Fibroblast of skin of scalp (primary cell): ENCODE data around the gene ATL1.
"Not testable (repeated sequence)": the region's sequence is repeated elsewhere in the genome, so short reads cannot be mapped to it uniquely, and the experiment has no call there.

Source experiments
- DNase-seq: peaks from one replicate; pipeline ENCODE4 v3.0.0-alpha.2; 2013

The ATL1 gene

DNA sequence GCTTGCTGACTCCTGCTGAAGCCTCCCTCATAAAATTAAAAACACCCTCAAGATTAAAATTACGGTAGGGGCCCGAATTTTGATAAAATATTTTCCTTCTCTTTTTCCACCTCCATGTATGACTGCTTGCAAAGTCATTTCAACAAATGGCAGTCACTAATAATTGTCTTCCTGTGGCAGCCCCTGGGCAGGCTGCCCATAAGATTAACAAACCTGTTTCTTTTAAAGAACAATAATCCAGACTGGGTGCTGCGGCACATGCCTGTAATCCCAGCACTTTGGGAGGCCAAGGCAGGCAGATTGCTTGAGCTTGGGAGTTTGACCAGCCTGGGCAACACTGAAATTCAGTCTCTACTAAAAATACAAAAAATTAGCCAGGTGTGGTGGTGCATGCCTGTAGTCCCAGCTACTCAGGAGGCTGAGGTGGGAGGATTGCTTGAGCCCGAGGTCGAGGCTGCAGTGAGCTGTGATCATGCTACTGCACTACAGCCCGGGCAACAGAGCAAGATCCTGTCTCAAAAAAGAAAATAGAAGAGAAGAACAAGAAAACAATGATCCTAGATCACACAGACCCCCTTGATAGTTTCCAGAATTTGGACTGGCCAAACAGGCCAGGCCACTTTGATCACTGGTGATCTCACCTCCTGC is 99.5 kb downstream of the ATL1 start:
- DNase-seq, result no peak

DNA sequence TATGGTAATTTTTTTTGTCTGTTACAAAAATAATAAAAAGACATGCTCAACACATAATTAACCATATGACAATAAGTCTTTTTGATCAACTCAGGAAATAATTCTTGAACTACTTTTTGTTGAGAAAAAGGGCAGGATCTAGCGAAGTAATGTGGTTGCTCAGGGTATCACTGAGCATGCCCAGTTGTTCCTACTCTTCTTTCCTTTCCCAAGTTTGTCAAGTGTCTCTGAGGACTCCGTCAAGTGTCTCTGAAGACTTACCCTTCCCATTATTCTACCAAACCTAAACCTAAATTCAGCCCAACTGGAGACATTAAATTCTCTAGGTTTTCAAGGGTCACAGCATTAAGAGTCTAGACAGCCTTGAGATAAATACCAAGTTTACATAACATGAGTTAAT is 104.6 kb downstream of the ATL1 start:
- DNase-seq, result not testable (repeated sequence)

DNA sequence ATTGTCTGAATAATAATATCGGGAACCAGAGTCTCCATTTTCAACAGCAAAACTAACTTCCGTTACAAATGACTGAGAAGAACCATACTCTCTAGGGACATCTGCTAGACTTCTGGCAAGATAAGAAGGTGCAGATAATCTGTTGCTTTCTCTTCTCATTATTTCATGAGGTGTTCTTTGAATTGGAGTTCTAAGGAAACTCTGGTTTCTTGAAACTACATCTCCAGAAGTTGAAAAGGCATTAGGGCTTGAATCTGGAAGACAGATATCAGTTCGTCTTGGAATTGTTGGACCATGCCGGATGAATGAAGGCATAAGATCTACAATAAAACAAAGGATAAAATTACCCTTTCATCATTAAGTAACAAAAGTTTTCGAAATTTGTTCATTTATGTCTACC is 105.4 kb downstream of the ATL1 start:
- DNase-seq, result not testable (repeated sequence)

DNA sequence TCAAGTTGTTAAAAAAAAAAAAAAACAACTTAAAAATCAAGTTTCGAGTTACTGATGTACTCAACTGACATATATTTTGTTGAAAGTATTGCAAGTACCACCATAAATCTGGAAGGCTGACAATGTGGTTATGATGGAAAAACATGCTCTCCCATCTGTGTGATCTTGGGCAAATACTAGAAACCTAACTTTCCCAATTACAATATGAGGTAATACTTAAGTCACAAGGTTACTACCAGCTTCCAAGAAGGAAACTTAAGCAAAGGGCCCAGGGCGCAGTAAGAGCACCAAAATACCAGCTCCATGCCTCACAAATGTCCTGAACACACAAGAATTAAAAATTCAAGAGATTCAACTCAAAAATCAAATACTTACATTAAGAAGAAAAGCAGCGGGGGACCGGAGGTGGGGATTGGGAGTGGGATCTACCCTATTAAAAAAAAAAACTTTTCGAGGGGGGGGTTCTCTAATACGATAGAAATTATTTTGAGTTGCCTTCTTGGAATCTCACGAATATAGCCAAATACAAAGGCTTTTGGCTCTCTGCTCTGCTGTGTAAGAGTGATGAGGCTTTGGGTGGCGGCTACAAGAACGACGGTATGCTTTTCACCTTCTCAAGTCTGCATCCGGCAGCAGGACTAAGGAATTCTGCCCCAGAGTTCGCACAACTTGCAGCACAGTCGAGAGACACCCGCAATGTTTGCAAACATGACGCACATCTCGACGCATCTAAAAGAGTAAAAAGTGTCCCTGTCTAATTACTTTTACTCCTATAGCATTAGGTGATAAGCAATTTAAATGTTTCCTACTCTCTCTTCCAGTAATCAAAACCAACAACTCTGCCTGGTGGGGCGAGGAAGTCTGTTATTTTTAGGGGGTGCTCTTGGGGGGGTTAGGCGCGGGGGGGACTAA is 107.1 kb downstream of the ATL1 start:
- peak; percentile 56 for DNase-seq

DNA sequence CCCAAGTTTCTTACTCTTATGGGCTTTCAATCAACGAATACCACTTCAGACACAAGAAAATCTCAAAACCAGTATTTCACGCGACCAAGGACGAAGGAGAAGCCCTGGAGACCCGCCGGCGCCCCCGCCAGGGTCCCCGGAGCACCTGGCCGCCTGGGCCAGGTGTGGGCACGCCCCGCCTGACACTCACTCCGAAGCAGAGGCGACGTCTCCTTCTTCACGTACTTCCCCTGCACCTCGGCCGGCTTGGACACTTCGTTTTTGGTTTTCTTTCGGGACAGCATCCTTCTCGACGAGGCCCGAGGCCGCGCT is 107.7 kb downstream of the ATL1 start:
- no peak for DNase-seq

DNA sequence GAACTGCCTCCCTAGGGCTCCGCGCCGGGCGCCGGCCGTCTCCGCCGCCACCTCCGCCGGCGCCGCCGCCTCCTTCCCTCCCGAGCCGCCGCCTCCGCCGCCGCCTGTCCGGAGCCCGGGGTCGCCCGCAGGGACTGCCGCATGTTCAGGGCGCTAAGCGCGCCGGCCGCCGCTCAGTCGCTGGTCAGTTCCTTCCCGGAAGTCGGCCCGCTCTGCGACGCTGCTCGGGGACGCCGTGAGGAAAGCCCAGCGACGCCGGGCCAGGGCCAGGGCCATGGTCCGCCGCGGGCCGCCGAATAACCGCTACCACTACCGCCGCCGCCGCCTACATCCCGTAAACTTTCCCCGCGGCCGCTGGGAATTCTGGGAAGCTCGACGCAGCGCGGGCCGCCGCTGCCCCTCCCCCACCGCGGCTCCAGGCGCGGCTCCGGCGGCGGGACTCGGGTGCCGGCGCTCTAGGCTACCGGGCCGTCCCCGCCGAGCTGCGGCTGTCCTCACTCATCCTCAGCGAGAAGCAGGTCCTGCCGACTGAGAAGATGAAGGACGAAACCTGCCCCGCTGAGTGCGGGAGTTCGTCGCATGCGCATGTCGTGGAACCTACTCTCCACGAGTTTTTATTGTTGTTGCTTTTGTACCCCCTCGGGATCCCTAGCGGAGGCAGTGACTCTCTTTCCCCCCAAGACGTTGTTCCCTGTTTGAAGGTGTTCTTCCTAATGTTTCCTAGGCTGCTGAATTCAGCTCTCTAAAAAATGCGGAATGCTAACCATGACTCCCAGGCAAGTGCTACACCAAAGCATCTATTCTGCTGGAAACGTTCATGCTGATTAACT is 108.3 kb downstream of the ATL1 start, which contains the start of gene SAV1:
Gene SAV1 (minus strand): TSS at position 311 of the 830 bp plus-strand sequence. CDS start 339 bp downstream, outside the sequence.
- peak; percentile 92 for DNase-seq

DNA sequence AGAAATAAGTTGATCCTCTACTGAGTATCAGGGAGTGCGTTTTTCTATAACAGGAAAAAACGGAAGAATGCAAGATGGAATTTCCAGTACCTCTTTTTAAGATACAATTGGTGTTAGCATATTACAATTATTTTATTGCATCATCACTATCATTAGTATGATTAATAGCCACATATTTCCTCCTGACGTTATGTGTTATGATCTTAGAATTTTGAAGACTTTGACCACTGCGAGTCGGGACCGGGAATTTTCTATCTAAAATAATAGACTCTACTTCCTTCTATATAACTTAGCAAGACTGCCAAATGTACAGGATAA is 108.8 kb downstream of the ATL1 start:
- no peak for DNase-seq

DNA sequence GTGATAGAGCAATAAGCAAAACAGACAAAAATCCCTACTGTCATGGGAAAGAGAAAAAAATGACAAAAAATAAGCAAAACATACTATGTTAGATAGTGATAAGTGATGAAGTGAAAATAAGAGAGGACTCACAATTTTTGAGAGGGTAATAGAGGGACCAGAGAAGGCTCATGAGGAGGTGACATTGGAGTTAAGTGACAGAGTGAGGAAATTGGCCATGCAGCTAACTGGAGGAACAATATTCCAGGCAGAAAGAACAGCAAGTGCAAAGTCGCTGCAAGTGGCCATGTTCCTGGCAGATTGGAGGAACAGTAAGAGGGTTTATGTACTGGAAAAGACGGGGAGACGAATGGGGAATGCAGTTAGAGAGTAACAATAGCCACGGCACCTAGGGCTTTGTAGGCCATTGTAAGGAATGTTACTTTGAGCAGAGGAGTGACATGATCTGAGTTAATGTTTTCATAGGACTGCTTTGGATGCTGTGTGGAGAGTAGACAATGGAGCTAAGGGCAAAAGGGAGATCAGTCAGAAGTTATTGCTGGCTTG is 109.6 kb downstream of the ATL1 start:
- DNase-seq, result no peak

DNA sequence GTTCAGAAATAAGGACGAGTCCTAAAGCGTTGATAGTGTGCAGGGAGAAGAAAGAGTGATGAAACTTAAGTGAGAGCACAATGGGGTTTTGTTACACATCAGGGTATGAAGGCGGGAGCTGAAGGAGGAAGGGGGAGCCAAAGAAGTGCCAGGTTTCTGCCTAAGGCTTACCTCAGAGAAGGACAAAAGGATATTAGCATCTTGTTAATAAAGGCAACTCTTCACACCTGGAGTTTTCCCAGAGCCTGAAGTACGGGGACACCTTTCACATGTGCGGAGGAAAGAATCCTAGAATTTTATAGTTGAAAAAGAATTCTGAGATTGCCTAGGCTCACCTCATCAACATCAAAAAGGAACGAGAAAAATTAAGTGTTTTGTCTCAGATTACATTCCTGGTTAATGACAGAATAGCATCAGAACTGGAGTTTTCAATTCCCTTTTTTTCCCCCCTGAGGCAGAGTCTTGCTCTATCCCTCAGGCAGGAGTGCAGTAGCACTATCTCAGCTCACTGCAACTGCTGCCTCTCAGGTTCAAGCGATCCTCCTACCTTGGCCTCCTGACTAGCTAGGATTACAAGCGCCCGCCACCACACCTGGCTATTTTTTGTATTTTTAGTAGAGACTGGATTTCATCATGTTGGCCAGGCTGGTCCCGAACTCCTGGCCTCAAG is 110.4 kb downstream of the ATL1 start:
- no peak for DNase-seq

DNA sequence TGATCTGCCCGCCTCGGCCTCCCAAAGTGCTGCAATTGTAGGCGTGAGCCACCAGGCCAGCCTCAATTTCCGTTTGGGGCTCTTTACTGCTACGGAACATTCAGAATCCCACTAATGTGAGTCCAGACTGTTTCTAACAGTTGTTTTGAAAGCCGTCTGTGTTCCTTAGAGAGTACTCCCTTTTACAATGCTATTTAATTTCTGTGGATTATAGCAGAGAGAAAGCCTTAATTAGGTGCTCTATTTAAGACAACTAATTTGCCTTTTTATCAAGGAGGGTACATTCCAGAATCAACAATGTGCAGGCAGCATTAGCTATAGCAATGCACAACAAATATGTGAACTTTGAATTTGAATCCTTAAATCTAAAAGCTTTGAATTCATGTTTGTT is 110.9 kb downstream of the ATL1 start:
- no peak for DNase-seq

DNA sequence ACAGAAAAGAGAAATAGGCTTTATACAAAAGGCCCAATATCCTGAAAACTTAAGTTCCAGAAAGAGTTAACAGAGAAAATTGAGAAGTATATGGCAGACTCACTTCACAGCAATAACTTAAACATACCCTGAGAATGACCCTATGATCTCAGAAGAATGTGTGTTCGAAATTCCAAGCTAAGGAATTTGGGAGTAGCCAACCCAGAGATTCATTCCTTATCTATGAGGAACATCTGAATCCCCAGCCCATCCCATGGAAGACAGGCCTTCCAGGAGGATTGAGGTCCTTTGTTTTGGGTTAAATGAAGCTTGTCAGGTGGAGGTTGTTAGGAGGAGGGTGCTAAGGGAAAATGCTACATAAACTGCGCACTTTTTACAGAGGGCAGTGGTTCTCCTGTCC is 115.7 kb downstream of the ATL1 start:
- peak; percentile 89 for DNase-seq

DNA sequence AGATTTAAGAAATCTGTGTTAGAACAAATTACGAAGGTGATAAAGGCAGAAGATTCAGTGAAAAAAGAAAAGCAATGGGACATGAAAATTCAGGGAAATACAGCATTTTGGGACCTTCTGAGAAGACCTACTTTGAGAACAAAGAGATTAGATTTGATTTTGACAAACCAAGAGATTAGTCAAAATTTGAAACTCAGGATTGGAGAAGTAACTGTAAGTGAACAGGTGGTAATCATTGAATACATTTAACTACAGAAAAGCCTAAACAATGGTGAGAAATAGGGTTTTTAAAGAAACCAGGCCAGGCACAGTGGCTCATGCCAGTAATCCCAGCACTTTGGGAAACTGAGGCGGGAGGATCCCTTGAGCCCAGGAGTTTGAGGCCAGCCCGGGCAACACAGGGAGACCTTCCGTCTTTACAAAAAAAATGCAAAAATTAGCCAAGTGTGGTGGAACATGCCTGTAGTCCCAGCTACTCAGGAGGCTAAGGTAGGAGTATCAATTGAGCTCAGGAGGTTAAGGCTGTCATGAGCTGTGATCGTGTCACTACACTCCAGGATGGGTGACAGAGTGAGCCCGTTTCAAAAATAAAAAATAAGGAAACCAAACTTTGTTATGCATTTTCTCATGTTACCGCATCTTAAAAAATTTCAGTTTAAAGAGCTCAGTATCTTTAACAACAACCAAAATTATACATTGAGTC is 117.0 kb downstream of the ATL1 start:
- DNase-seq, result no peak

DNA sequence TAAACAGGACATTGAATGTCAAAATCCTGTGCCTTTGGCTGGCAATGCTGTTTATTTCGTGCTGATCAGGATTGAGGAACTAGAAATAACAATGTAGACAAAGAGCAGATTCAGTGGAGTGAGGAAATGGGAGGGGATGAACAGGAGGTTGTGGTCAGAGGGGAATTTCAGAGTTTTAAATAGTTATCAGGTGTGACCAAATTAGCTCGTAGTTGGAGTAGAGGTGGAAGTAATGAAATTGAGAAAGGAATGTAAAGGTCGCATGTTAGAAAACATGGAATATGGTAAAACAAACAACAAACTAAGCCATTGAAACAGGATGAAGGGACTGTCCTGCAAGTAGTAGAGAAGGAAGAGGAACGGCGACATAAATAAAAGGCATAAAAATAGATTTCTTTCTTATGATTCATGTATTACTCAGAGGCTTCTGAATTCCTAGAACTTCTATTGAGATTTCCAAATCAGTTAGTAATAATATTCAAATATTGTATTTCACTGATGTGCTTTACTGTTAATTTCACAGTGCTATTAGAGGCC is 117.7 kb downstream of the ATL1 start:
- peak; percentile 66 for DNase-seq

DNA sequence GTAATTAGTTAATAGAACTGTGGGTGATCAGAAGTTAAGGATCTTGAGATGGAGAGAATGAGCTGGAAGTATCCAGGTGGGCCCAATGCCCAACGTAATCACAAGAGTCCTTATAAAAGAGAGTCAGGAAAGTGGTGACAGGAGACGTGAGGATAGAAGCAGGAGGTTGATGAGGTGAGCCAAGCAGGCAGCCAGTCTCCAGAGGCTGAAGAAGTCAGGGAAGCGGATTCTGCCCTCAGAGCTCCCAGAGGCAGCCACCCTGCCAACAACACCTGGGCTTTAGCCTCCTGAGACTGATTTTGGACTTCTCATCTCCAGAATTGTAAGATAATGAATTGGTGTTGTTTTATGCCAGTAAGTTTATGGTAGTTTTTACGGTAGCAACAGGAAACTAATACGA is 118.2 kb downstream of the ATL1 start:
- DNase-seq, result no peak

DNA sequence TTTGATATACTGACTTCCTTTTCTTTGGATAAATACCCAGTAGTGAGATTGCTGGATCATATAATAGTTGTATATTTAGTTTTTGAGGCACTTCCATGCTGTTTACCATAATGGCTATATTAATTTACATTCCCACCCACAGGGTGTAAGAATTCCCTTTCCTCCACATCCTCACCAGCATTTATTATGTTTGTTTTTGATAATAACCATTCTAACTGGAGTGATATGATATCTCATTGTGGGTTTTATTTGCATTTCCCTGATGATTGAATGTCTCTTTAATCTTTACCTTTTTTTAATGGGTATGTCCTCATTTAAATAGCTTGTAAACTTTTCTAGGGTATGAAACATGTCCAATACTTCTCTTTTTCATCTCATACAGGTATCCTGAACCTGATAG is 119.7 kb downstream of the ATL1 start:
- no peak for DNase-seq
